Measurements from ENCODE around the gene ADCY5.

Gene ADCY5

GRCh38 chr3:123409443-123410148 lies 39.3 kb downstream of the ADCY5 start:
- H3K4me3 ChIP-seq (ENCODE audit: low read depth, low read length), result no peak overlapping the region
- no peak for TF ChIP-seq CTCF (conservative IDR thresholded peaks at IDR 0.05; ENCODE audit: low read depth, low read length)
- no peak for DNase-seq (ENCODE audit: low read depth)

- no peak overlapping the region for H3K4me3 ChIP-seq (ENCODE audit: low read depth, low read length)
- no peak for DNase-seq (ENCODE audit: low read depth)
- TF ChIP-seq CTCF (conservative IDR thresholded peaks at IDR 0.05; ENCODE audit: low read depth, low read length), result no peak
Observed at GRCh38 chr3:123406598-123406997, 42.3 kb downstream of the ADCY5 start.

- no peak for DNase-seq (ENCODE audit: low read depth)
- TF ChIP-seq CTCF (conservative IDR thresholded peaks at IDR 0.05; ENCODE audit: low read depth, low read length), result no peak
- no peak overlapping the region for H3K4me3 ChIP-seq (ENCODE audit: low read depth, low read length)
Observed at GRCh38 chr3:123405936-123406510, 42.9 kb downstream of the ADCY5 start.

GRCh38 chr3:123405021-123405420 lies 43.9 kb downstream of the ADCY5 start:
- H3K4me3 ChIP-seq (ENCODE audit: low read depth, low read length), result no peak overlapping the region
- DNase-seq (ENCODE audit: low read depth), result no peak
- no peak for TF ChIP-seq CTCF (conservative IDR thresholded peaks at IDR 0.05; ENCODE audit: low read depth, low read length)

GRCh38 chr3:123404391-123404790 lies 44.5 kb downstream of the ADCY5 start:
- peak; percentile 33 for DNase-seq (ENCODE audit: low read depth)
- TF ChIP-seq CTCF (conservative IDR thresholded peaks at IDR 0.05; ENCODE audit: low read depth, low read length), result no peak
- no peak overlapping the region for H3K4me3 ChIP-seq (ENCODE audit: low read depth, low read length)

GRCh38 chr3:123401836-123402530 lies 46.9 kb downstream of the ADCY5 start:
- no peak for TF ChIP-seq CTCF (conservative IDR thresholded peaks at IDR 0.05; ENCODE audit: low read depth, low read length)
- no peak overlapping the region for H3K4me3 ChIP-seq (ENCODE audit: low read depth, low read length)
- no peak for DNase-seq (ENCODE audit: low read depth)
